ENCODE data around the gene FOXN3.
"Not testable (repeated sequence)": the region's sequence is repeated elsewhere in the genome, so short reads cannot be mapped to it uniquely, and the experiment has no call there.

Gene FOXN3

GRCh38 chr14:89221109-89221810, 195.8 kb downstream of the FOXN3 start:
- DNase-seq: no peak

GRCh38 chr14:89219051-89219450, 198.0 kb downstream of the FOXN3 start:
- no peak for DNase-seq

GRCh38 chr14:89217891-89218290, 199.1 kb downstream of the FOXN3 start:
- DNase-seq: no peak

- no peak for DNase-seq
Measured at GRCh38 chr14:89215531-89215930, 201.5 kb downstream of the FOXN3 start.

- DNase-seq: no peak
Measured at GRCh38 chr14:89215114-89215513, 201.9 kb downstream of the FOXN3 start.

- DNase-seq: no peak
Measured at GRCh38 chr14:89214221-89214965, 202.6 kb downstream of the FOXN3 start.

- DNase-seq: no peak
Measured at GRCh38 chr14:89212386-89213235, 204.4 kb downstream of the FOXN3 start.

- no peak for DNase-seq
Measured at GRCh38 chr14:89209558-89209957, 207.5 kb downstream of the FOXN3 start.

- DNase-seq: no peak
Measured at GRCh38 chr14:89207925-89208328, 209.1 kb downstream of the FOXN3 start.

- no peak for DNase-seq
Measured at GRCh38 chr14:89206389-89207031, 210.5 kb downstream of the FOXN3 start.

- DNase-seq: no peak
Measured at GRCh38 chr14:89205137-89205740, 211.8 kb downstream of the FOXN3 start.

- DNase-seq: no peak
Measured at GRCh38 chr14:89202413-89203190, 214.4 kb downstream of the FOXN3 start.

GRCh38 chr14:89201645-89202044, 215.4 kb downstream of the FOXN3 start:
- DNase-seq: no peak

- not testable (repeated sequence) for DNase-seq
Measured at GRCh38 chr14:89199357-89199756, 217.7 kb downstream of the FOXN3 start.

GRCh38 chr14:89198544-89199329, 218.3 kb downstream of the FOXN3 start:
- DNase-seq: no peak

GRCh38 chr14:89197623-89198022, 219.4 kb downstream of the FOXN3 start:
- DNase-seq: no peak

- DNase-seq: no peak
Measured at GRCh38 chr14:89196545-89196944, 220.5 kb downstream of the FOXN3 start.

GRCh38 chr14:89194376-89194775, 222.7 kb downstream of the FOXN3 start:
- no peak for DNase-seq

GRCh38 chr14:89190765-89191513, 226.1 kb downstream of the FOXN3 start:
- no peak for DNase-seq

- DNase-seq: no peak
Measured at GRCh38 chr14:89188492-89188891, 228.5 kb downstream of the FOXN3 start.

Data from CD4-positive, alpha-beta T cell treated with Interleukin-17A for 4 hours (primary cell).